ENCODE data around the gene ELL2. TPM values are rescaled to one million over a fixed set of nuclear protein-coding genes. Genes with fewer than 3 reads are reported as not detected.
A peak's percentile ranks its signal among the peaks of the same experiment; 100 is the strongest.

ELL2 gene
- total RNA-seq, 1 donor from 2014 or later: 26.7 TPM

DNA sequence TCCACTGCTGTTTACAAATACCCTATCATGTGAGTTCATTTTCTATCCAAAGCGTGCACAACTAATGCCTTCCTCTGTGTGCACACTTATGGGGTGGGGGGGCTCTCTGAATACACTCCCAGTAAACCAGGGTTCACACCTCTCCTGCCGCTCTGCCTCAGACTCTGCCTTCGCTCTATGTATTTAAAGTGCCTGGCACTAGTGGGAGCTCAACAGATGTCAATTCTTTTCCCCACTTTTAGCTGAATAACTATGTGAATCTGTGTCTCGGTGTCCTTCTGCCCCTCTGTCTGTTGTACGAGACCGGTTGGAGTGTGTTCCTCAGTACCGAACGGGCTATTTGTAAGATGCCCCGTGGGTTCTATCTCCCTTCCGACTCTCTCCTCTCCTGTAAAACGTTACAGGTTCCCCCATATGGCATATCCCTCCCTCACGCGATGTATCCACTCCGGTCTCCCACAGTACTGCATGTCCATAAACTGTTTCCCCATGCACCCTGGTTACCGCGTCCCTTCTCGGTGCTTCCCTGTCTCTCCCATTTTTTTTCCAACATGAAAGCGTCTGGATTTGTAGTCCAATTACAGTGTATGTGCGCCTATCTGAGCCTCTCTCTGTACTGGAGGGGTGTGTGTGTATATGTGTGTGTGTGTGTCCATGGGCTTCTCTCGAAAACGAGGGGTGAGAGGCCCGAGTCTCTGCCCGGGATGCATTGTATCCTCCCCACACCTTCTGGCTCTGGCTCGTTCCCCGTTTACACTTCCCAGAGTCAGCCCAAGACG, 1.6 kb downstream of the ELL2 start:
- intact Hi-C loops (cut with DNase I): loop anchor here (1.0 to 10.0 kb wide), 4 partner anchors 63 to 315 kb away; partner anchors contain the start of gene RFESD
- peak; percentile 44 for DNase-seq (ENCODE audit: missing footprints)
- ATAC-seq: no peak

DNA sequence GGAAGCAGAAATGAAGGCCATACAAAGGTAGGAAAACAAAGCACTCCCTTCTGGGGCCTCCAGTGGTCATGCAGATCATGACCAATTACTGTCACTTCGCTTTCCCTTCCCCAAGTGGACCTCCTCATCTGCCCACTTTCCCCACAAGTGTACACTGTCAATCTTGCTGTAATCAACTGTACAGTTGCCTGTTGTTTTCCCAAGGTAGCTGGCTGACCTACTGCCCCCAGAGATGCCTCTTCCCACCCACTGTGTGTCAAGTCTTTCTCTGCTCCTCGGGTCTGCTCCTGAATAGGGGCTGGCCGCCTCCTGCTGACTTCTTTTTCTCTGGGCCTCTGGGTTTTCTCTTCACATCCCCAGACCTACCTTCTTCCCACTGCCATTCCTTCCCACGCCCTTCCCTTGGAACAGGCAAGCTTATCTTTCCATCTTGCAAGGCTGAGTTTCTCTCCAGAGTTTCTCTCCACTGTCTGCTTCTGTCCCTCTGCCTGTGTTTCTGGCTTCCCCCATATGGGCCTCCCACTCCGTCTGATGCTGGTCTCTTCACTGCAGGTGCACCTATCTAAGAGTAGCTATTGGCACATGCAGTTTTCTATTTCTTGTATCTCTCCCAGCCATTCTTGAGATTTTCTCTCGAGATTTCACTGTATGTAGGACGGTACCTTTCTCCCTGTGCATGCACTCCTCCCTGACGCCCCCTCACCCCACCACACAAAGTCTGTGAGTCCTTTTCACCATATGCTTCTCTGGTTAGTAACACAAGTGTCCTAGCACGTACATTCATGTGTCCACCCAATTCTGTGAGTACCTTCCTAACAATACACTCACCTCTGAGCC, 2.4 kb downstream of the ELL2 start:
- ATAC-seq (no peak), DNase-seq (ENCODE audit: missing footprints) (no peak)
- intact Hi-C loops (cut with DNase I): no loop called here

DNA sequence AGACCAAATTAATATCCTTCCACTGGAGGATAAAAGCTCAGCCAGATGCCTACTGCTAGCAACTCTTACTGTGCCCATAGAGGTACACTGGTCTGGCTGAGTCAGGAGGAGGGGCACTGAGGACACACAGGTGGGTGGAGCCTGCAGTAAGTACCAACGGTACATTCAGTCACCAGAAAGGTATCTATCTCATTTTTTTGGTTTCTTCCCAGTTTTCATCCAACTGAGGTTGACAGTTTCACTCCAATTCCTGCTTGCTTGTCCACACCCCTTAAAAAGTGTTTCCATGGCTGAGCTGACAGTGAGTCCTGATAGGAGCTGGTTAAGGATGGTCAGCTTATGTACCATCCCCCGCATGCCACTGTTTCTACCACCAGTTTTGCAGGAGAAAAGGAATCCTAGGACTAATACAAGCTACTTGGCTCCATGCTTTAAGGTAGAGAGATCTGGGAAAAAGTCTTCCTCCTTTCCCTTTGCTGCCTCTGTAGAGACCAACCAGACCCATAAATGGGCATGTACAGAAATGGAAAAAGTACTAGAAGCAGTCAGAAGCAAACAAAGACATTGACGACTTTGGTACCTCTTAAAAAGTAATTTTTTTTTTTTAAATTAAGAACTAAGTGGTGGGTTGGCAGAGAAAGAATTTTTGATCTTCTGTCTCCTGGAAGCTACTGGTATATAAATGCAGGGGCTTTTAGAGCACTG, 3.2 kb downstream of the ELL2 start:
- intact Hi-C loops (cut with DNase I): no loop called here
- DNase-seq (ENCODE audit: missing footprints): no peak
- no peak for ATAC-seq

DNA sequence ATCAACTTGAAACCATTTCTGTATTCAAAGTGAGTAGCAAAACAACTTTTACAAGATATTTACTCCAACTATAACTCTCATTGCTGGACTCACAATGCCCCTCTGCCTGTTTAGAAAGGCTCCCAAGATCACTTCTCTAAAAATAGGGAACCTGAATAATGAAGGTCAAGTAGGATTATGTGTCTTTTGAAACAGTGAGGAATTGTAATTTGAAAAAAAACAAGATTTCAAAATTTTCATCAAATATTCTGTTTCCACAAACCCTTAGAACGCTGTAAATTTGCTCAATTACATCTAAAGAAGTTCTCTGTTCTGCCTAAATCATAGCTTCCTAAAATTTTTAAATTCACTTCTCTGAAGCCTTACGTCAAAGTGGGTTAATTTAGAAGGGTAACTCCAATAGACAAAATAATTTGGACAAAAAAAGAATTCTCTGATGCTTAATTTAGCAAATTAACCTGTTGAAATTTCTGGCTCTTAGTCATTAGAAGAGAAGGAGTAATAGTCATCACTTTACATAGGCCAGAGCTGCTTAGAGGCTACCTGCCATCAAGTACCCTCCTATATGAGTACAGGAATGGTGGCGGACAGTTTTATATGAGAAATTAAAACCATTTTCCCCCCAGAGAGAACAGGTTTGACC, 4.0 kb downstream of the ELL2 start:
- intact Hi-C loops (cut with DNase I): no loop called here
- DNase-seq (ENCODE audit: missing footprints) (no peak), ATAC-seq (no peak)

DNA sequence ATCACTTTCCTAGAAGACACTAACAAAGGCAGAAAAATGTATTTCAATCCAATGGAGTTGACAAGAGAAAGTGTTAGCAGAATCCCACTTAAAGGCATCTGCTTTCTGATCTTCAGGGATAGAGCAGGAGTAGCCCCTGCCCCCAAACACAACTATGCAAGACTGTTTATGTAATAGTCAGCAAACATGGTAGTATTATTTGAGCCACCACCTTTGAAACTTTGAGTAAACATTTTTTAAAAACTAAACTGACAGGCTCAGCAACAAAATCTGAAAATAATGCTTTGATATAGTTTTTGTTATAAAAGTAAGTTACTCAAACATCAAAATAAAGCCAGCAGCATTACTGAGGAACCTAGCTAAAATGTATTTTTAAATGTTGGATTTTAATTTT, 4.8 kb downstream of the ELL2 start:
- DNase-seq (ENCODE audit: missing footprints) (no peak), ATAC-seq (no peak)
- intact Hi-C loops (cut with DNase I): no loop called here

DNA sequence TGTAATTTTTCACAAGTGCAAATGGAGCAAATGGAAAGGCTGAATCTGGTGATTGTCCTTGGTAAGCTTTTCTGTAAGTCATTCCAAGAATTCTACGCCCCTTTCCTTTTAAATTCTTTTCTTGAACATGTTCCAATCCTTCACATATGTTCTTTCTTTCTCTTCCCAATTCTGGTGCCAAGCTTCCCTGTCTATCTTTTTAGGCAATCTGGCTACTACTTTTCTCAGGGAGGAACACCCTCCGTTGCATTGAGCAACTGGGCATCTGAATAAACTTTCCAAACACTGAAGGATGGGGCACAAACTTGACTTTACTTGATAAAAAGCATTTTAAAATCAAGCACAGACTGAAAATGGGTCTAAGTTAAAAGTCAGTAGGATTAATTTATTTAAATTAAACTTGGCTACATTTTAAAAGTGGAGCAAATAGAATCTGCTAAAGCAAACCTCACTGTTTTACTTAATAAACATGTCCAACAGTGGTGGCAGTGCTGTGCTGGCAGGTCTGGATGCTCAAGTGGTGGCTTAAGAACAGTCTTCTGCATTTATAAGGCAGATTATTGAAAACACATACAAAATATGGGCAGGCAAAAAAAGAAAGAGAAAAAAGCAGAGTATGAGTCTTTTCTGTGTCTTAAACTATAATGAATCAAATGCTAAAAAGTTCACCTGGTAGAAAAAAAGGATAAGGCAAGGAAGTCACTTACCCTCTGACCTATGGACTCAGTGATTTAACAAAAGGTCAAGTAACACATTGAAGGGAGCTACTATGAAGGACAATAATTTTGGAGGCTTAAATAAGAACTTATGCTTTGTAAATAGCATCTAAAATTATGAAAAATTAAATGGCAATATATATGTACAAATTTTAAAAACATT, 5.4 kb downstream of the ELL2 start:
- intact Hi-C loops (cut with DNase I): no loop called here
- ATAC-seq: no peak
- no peak for DNase-seq (ENCODE audit: missing footprints)

DNA sequence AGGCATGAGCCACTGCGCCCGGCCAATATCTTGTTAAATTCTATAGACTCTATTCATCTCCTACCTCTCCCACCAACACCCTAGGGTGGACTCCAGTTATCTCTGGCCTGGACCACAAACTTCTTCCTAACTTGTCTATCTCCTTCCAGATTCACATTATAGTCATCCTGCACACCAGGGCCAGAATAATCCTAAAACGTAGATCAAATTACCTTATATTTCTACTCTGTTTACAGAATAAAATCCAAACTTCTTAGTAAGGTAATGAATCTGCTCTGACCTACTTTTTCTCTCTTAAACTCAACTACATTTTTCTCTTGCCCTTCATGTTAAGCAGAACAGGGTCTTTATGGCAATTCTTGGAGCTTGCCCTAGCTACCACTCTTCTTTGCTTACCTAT, 6.9 kb downstream of the ELL2 start:
- no peak for ATAC-seq
- intact Hi-C loops (cut with DNase I): no loop called here
- DNase-seq (ENCODE audit: missing footprints): no peak

DNA sequence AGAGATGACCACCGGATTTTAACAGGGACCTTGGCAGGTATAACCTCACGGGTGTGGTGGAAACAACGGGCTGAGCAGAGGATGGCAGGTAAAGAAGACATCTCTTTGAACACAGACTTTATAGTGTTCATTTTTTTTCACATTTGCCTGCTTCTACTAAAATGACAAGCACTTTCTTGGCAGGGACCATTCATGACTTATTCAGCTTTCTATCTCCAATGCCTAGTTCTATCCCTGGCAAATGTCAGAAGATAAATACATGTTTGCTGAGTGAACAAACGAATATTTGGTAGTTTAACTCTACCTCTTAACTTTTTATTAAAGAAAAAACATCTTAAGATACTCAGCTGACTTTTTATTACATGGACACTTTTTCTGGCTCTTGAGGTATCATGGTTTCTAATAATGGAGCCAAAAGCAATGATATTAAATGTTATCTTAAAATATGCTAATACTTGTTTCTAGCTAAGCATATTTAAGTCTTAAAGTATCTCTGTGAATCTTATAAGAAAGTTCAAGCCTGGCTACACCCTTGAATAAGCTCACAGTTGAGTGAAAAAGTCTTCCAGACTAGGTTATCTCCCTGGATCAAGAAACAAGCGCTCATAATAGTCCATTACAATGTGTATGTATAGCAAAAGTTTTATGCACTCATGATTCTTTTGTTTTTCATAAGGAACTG, 8.5 kb downstream of the ELL2 start:
- ATAC-seq (no peak), DNase-seq (ENCODE audit: missing footprints) (no peak)
- intact Hi-C loops (cut with DNase I): no loop called here

DNA sequence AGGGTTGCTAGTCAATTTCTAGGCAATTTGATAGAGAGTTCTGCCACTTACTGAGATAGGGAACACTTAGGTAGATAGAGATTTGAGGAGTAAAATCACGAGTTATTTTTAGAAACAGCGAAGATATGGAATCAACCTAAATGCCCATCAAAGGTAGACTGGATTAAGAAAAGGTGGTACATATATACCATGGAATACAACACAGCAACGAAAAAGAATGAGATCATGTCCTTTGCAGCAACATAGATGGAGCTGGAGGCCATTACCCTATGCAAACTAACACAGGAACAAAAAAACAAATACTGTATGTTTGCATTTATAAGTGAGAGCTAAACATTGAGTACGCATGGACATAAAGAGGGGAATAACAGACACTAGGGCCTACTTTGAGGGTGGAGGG, 9.7 kb downstream of the ELL2 start:
- no peak for ATAC-seq
- intact Hi-C loops (cut with DNase I): no loop called here
- no peak for DNase-seq (ENCODE audit: missing footprints)

DNA sequence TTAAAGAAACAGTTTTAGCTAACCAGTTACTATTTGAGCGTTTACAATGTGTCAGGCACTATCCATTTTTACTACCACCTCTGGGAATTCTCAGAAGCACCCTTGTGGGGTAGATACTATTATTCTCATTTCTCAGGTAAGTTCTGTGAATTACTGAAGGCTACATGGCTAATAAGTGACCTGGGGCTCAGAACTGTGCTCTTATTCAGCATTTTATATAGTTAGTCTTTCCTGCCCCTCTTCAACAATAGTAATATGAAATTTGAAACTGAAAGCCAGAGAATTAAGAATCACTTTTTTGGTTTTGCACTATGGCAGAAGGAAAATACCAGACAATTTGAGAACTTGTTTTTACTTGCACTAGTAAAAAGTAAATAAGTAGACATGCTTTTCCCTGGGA, 11.8 kb downstream of the ELL2 start:
- intact Hi-C loops (cut with DNase I): no loop called here
- no peak for ATAC-seq
- DNase-seq (ENCODE audit: missing footprints): no peak

DNA sequence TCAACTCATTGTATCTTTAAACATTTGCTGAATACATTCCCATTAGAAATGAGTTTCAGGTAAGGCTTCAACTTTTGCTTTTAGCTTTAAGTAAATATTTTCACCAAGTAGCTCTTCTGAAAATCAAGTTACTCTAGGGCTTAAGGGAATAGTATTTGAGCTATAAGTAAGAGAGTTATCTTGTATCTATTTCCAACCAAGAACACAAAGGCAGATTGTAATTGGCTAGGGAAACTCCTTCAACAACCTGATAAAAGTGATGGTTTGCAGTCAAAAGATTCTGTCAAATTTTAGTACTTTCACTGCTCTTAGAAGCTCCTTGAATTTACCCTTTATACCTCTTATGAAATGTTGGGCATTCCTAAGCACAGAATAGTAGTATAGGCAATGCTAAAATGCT, 13.0 kb downstream of the ELL2 start:
- ATAC-seq (no peak), DNase-seq (ENCODE audit: missing footprints) (no peak)
- intact Hi-C loops (cut with DNase I): no loop called here

DNA sequence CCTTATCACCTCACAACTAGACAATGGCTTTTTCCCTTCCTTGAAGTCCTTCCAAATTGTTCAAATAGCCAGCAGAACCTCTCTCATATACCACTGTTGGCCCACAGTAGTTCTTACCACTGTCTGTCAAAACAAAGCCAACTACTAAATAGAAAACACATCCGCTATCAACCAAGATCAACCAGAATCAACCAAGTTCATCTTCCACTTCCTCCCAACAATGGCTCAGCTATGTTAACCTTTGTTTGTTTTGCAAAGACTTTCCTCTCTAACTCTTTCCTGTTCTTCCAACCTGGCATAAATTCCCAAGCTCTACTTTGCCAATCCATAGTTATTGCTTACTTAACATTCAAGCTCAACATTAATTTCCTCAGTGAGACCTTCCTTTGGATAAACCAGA, 15.2 kb downstream of the ELL2 start:
- intact Hi-C loops (cut with DNase I): no loop called here
- no peak for ATAC-seq
- DNase-seq (ENCODE audit: missing footprints): no peak

DNA sequence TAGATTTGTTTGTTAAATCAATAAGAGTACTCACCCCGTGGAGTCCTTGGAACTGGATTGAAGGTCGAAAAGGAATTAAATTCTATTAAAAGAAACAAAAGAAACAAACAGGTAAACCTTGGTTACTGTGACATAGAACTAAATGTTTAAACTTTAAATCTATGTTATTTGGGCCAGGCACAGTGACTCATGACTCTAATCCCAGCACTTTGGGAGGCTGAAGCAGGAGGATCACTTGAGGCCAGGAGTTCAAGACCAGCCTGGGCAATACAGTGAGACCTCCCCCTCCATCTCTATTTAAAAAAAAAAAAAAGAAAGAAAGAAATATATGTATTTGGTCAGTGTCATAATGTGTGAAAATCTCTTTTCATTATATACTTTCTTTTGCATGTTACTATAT, 18.7 kb downstream of the ELL2 start:
- intact Hi-C loops (cut with DNase I): no loop called here
- no peak for ATAC-seq
- no peak for DNase-seq (ENCODE audit: missing footprints)

DNA sequence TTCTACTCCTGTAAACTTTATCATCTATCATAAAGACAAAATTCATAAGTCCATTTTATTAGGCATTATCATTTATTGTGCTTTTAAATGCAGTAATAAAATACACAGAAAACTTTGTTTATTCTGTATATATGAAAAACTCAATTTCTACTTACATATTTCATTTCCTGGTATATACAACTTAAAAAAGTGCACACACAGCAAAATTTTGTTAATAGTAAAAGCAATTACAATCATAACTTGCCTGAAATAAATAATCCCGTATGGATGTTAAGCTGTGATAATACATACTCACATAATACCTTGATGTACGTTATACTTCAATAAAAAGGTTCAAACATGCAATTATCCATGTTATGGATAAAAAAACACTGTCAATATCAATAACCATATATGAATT, 19.2 kb downstream of the ELL2 start:
- intact Hi-C loops (cut with DNase I): no loop called here
- DNase-seq (ENCODE audit: missing footprints) (no peak), ATAC-seq (no peak)

DNA sequence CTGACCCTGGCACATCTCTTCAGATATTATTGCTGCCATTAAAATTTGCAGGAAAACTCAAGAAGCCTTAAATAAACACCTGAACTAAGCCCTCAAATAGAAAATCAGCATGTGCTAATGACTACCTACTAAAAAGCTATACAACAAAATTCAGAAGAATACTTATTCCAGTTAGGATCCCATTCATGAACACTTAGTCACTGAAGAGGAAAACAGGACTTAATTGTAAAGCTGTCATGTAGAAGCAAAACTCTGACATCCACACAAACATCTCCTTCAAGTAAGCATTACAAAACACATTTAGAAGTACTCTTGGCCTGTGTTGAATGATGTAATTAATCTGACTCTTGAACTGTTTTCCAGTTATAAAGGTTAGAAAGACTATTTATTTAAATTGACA, 19.9 kb downstream of the ELL2 start:
- intact Hi-C loops (cut with DNase I): no loop called here
- no peak for ATAC-seq
- DNase-seq (ENCODE audit: missing footprints): no peak

DNA sequence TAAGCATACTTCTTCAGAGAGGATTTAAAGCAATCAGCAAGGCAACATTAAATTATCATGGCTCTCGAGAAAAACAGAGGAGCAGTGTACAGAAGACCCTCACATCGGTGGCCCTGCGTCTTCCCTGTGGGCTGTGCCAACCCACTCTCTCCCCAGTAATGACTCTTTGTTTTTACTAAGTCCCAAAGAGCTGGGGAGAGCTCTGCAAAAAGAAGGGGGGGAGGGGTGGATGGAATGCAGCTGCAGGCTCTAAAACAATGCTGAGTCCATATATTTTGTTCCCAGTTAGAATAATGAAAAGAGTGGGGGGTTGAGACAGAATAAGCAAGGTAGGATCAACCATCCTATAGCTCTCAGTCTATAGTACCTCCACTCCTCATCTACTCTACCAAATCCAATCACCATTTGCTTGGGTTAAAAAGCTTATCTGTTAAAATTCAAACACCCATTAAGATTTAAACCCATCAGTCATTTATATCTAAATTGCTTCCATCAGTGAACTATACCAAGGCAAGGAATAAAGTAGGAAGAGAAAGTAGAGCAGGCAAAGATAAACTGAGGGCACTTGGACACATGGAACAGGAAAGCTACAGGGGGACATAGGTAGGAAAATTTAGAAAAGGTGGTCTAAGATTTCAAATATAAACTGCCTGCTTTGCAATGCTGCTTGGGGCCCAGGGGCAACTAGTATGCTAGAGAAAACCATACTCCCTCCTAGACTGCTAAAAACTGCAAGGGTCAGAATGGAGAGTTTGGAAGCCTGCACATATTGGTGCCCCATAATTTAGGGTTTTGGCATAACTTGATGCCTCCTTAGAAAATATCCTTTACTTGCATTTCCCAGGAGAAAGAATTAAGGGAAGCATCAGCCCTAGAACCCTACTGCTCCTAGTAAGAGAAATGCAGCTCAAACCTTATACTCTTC, 20.6 kb downstream of the ELL2 start:
- intact Hi-C loops (cut with DNase I): no loop called here
- no peak for DNase-seq (ENCODE audit: missing footprints)
- ATAC-seq: no peak

DNA sequence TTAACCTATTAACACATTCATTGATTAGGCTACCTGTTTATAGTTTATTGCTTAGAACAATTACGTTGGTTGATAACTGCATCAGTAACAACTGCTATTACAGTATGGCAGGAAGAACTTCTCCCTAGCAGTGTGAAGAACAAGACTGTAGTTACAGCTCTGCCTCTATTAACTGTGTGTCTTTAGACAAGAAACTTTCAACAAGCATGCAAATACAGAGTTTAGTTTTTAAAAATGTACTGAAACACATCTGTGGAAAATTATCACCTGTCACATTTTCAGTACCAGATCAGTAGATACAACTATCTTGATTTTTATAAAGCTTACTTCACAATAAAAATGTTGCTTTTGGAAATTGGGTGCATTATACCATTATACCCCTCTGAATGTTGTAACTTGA, 22.2 kb downstream of the ELL2 start:
- no peak for DNase-seq (ENCODE audit: missing footprints)
- ATAC-seq: no peak
- intact Hi-C loops (cut with DNase I): no loop called here
